ENCODE data around the gene CORO2B.

The CORO2B gene

GRCh38 chr15:68554721-68555678, 23.8 kb upstream of the CORO2B start:
- no peak for DNase-seq

GRCh38 chr15:68555679-68556037, 23.1 kb upstream of the CORO2B start:
- no peak for DNase-seq

DNA sequence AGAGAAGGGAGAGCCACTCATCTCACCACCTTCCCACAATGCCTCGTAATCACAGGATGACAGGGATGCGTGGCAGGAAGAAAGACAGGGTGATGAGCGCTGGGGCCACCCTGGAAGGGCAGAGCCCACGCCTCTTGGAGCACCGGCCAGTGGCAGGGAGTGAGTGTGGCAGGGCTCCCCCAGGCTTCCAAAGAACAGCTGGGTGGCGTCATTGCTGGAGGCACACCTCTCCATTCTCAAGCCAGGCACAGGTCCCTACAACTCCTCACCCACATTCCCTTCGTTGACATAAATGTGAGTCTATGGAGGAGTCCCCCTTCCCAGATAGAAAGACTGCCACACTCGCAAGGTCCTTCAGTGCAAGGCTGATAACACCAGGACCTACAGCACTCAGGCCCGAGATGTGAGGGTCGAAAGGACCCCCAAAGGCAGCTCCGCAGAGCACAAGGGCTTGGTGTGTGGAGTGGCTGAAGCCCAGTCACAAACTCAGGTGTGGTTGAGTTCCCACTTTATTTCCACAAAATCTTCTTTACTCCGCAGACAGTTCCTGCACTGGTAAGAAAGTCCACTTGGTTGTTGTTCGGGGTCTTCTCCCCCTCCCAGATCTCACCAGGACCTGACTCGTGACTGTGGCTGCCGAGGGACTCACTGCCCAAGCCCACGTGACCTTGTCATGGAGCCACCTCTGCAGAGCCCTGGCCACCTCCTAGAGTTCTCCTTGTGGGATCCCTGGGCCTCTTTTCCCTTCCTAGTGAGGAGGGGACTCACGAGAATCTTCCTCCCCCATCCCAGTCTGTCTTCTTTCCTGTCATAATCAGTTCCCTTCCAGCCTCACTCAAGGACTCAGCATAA, 22.4 kb upstream of the CORO2B start:
- DNase-seq = no peak

DNA sequence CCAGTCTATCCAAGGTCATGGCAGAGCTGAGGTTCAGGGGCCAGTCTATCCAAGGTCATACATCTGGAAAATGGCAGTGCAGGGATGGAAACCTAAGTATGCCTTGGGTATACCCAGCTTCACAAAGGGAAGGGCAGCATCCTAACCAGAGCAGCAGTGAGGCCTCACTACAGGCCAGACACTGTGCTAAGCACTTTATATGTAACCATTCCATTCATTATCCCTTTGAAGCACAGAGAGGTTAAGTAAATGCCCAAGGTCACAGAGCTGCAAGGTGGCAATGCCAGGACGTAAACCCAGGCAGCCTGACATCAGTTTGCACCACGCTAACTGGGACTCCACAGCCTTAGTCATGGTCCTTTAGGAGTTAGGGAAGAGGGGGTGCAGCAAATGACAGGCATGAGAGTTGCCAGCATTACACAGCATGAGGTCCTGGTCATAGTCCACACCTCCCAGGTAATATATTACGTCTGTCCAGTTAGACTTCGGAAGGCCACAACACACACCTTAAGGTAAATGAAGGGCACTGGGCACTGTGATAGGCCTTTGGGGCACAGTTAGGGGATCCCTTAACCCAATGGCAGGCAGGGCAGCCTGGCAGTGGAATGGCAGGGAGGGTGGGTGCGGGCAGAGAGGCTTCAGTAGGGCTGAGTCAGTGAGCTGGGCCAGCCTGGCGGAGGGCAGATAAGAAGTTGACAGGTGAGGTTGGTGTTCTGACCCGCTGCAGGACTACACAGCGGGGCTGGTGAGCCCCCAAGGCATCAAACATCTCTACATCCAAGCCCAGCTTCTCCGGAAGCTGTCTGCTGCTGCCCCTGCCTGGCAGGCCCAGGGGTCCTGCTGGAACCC, 21.1 kb upstream of the CORO2B start:
- DNase-seq = no peak

GRCh38 chr15:68558318-68559305, 20.2 kb upstream of the CORO2B start:
- no peak for DNase-seq

DNA sequence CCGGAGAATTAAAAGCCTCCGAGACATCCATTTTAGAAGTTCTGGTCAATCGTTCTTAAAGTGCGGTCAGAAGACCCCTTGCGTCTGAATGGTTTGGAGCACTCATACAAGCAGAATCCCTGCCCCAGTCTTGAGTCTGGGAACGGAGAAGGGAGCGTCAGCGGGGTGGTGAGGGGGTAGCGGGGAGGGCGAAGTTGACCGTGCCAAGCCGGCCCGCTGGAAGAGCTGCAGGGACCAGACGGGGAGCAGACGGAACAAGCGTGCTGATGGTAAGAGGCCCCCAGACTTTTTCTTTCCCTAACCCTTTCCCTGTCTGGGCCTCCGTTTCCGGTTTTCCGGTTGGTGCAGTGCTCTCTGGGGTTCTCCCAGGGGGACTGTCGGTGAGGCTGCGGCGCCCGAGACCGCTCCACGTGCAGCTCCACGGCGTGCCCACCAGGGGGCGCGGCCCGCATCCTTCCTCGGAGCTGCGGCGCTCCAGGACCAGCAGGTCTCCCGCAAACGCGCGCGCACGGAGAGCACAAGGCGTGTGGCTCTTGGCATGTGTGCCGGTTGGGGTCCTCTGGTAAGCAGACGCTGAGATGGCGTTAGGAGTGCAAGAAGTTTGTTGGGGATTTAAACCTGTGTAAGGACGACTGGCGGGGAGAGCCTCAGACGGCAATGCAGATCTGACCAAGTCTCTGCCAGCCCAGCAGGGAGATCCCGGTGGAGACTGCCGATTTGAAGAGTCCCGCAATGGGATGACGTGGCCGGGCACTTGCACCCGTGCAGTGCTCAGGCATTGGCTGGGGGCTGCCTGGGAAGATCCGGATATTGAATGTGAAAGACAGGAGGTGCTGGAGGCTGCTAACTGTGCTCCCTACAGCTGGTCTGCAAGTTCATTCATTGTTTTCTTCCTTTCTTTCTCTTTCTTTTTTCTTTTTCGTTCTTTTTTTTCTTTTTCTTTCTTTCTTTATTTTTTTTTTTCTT, 19.2 kb upstream of the CORO2B start:
- DNase-seq = peak; percentile 47

GRCh38 chr15:68560501-68561113, 18.2 kb upstream of the CORO2B start:
- no peak for DNase-seq

- no peak for DNase-seq
These were observed 17.5 kb upstream of the CORO2B start for GRCh38 chr15:68561171-68561900.

DNA sequence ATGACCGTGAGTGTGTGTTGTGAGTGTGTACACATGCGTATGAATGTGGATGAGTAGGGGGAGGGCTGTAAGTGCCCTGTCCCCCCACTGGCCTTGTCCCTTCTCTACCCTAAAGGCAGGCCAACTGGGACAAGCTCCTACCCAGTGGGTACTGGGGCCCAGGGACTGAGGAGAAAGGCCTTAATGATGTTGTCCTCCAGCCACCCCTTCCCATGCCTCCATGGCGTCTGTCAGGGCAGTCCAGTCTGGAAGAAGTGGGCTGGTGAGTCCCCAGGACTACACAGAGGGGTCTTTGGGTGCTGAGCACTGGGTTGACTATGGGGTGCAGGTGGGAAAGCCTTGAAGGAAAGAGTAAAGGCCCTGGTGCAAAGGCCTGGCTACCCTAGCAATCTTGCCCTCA, 16.9 kb upstream of the CORO2B start:
- no peak for DNase-seq

DNA sequence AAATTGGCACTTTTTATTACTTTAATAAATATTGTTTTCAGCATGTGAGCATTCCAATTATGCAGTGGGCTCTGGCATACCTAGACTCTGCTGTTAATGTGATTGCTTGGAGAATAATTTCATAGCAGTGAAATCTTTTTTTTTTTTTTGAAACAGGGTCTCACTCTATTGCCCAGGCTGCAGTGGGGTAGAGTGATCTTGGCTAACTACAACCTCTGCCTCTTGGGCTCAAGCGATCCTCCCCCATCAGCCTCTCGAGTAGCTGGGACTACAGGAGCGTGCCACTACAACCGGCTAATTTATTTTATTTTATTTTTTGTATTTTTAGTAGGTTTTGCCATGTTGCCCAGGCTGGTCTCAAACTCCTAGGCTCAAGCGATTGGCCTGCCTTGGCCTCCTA, 14.6 kb upstream of the CORO2B start:
- no peak for DNase-seq

GRCh38 chr15:68565234-68565633, 13.6 kb upstream of the CORO2B start:
- no peak for DNase-seq

- DNase-seq = no peak
These were observed 13.1 kb upstream of the CORO2B start for GRCh38 chr15:68565726-68566125.

- DNase-seq = no peak
These were observed 12.3 kb upstream of the CORO2B start for GRCh38 chr15:68566377-68566954.

DNA sequence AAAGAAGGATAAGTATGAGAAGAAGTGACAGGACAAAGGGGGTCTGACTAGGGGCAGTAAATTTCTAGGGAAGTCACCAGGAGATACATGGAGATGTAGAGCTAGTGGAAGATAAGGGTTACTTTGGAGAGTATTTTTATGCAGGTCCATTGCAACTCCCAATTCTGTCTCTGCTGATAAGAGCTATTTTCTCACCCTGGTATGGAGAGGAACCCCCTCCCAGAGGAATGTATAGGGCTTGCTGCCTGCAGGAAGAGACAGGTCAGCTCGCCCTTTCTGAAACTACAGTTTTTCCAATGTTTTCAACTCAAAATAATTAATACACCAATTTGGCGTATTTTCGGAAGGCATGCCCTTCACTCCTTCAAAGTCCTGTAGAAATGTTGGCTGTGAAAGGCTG, 11.4 kb upstream of the CORO2B start:
- DNase-seq = no peak

DNA sequence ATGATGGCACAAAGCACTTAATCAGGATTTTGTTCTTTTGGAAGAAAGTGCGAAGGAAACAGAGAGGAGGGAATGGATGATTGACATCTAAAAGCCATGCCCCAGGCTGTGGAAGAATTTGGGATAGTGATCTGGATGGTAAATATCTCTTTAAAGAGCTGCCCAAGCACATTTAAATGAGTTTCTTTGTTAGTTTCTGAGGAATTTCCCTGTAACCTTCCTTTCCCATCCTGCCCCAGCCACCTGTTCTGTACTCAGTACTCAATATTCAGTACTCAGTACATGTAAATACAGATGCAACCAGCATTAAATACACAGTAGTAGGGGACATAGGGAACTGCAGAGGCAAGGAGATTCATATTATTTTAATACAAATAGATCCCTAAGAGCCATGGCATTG, 7.8 kb upstream of the CORO2B start:
- no peak for DNase-seq

DNA sequence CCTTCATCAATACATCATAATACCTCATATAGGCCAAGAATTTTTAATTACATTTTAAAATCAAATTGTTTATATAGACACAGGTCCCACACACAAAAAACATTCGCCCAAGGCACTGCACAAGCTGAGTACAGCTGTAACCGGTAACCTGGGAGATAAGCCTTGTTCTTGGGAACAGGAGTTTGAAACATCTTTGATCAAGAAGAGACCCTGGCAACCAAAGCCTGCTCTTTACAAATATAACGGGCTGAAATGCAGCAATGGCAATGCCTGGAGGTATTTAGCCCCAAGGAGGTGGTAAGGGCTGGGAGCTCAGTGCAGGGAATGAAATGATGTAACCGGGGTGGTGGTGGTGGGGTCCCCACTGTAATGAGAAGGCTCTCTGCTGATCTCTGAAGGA, 7.2 kb upstream of the CORO2B start:
- DNase-seq = no peak

GRCh38 chr15:68572309-68572708, 6.5 kb upstream of the CORO2B start:
- no peak for DNase-seq

DNA sequence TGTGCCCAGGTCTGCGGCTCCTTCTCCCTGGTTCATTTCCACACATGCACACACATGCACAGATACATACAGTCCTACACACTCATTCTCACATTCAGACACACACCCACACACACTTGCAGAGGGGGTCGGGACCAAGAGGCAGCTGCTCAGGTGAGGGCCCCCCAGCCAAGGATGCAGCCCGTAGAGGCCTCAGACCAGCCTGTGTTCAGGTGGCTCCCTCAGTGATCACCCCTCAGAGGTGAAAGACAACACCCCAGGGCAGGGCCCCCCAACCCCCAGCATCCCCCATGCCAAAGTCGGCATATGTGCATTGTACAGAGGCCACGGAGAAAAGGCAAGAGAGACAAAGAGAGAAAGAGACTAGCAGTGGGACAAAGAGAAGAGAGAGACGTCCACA, 5.9 kb upstream of the CORO2B start:
- no peak for DNase-seq

DNA sequence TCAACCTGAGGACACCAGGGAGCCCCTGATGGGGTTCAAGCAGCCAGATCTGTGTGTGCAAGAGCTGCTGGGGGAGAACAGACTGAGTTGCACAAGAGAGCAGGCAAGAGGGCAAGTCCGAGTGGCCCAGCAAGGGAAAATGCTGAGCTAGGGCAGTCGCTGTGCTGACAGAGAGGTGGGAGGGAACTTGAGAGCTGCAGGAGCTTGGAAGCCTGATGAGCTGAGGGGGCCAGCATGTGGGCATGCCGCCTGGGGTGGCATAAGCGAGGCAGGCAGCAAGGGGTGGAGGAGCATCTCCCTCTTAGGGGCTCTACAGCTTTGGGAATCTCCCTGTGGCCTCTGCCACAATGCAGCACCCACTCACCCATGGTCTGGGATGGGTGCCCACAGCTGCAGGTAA, 4.7 kb upstream of the CORO2B start:
- no peak for DNase-seq

Data from amniotic stem cell (primary cell).